Adrenal gland (tissue), 5 donors: Measurements from ENCODE around the gene CBR3.

Experiments
- CTCF ChIP-seq, 6 experiments: fragments of 450-650 bp in 4 of 6; fragments of 200-600 bp in 2 of 6; sonication (generic) in 1 of 6; IDR thresholded peaks; 1 replicate in 5 of 6; 2 replicates in 1 of 6; pipeline versions ENCODE4 v1.5.1 to v1.8.0; 2016 to 2021; ENCODE audit warnings: antibody characterized with exemption in 6 of 6, mild to moderate bottlenecking in 2 of 6, moderate library complexity in 1 of 6
- POLR2A ChIP-seq, 2 donors: fragments of 450-650 bp; IDR thresholded peaks; one replicate each; pipeline ENCODE4 v1.6.1; 2017; ENCODE audit warnings: antibody characterized with exemption in 2 of 2, mild to moderate bottlenecking in 2 of 2, moderate library complexity in 1 of 2
- donor health status: DM: no; HTN: no; CAD: no.

GRCh38 chr21:36096398-36097290 lies 38.2 kb upstream of the CBR3 start:
- TF ChIP-seq CTCF (IDR thresholded peaks at IDR 0.05), result no peak
- no peak for TF ChIP-seq POLR2A (IDR thresholded peaks at IDR 0.05)
